PFSK-1 (cell line): ENCODE data around the gene TBPL2.

Experiments used
- FOXP2 ChIP-seq: optimal IDR thresholded peaks from 2 replicates; pipeline ENCODE3; 2011; ENCODE audit warnings: borderline replicate concordance, control low read depth, inconsistent platforms; ENCODE audit not compliant: insufficient read depth; ENCODE audit errors: extremely low read length, extremely low read depth
- POLR2AphosphoS5 ChIP-seq: IDR thresholded peaks from 2 replicates; pipeline ENCODE4 v1.6.1; 2012; ENCODE audit warnings: low read depth, mild to moderate bottlenecking, control low read depth, low read length, moderate library complexity
- SIN3A ChIP-seq: IDR thresholded peaks from 2 replicates; pipeline ENCODE4 v1.6.1; 2012; ENCODE audit warnings: mild to moderate bottlenecking, low read length, moderate library complexity, borderline replicate concordance; ENCODE audit not compliant: insufficient read depth
- TF ChIP-seq, protein P1 (sequence below), 2 experiments: IDR thresholded peaks; 2 replicates each; pipeline versions ENCODE4 v1.6.1 to v1.8.0; 2011 to 2012; ENCODE audit warnings: low read depth in 2 of 2, low read length in 2 of 2, control low read depth in 1 of 2, inconsistent platforms in 1 of 2, mild to moderate bottlenecking in 1 of 2, moderate library complexity in 1 of 2; ENCODE audit not compliant: insufficient read depth in 1 of 2

DNA sequence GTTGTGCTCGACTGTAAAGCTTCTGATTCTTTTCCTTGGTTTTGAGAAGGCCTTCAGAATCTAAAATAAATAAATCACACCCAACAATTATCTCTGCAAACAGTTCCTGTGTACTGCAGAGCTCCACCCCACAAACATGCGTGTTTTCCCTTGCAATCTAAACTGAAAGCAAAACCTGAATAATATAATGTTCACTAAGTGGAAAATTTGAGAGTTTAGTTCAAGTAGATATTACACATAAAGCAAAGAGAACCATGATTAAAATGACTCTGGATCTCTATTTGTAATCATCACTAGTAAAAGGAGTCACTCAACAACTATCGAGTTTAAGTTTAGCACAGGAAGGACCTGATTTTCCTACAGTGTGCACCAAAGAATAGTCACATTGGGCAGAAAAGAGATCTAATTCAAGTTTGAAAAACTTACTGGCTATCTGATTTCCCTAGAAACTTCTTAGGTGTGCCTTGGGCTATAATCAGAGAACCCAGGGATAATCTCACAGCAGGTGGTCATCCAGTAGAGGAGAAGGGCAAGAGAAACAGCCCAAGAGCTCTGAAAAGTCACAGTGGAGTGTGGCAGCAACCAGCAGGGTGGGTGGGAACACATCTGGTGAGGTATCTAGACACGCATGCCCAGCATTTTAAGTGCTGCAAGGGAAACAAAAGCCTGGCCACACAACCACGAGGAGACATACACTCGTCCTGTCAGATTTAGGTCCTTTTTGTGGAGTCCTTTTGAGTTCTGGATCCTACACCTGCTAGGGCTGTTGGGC, 54.2 kb downstream of the TBPL2 start:
- TF ChIP-seq, protein P1, sequence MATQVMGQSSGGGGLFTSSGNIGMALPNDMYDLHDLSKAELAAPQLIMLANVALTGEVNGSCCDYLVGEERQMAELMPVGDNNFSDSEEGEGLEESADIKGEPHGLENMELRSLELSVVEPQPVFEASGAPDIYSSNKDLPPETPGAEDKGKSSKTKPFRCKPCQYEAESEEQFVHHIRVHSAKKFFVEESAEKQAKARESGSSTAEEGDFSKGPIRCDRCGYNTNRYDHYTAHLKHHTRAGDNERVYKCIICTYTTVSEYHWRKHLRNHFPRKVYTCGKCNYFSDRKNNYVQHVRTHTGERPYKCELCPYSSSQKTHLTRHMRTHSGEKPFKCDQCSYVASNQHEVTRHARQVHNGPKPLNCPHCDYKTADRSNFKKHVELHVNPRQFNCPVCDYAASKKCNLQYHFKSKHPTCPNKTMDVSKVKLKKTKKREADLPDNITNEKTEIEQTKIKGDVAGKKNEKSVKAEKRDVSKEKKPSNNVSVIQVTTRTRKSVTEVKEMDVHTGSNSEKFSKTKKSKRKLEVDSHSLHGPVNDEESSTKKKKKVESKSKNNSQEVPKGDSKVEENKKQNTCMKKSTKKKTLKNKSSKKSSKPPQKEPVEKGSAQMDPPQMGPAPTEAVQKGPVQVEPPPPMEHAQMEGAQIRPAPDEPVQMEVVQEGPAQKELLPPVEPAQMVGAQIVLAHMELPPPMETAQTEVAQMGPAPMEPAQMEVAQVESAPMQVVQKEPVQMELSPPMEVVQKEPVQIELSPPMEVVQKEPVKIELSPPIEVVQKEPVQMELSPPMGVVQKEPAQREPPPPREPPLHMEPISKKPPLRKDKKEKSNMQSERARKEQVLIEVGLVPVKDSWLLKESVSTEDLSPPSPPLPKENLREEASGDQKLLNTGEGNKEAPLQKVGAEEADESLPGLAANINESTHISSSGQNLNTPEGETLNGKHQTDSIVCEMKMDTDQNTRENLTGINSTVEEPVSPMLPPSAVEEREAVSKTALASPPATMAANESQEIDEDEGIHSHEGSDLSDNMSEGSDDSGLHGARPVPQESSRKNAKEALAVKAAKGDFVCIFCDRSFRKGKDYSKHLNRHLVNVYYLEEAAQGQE (IDR thresholded peaks at IDR 0.05; ENCODE audit: insufficient read depth in 1 of 2, low read depth in 2 of 2, low read length in 2 of 2): no peak
- no peak for TF ChIP-seq SIN3A
- TF ChIP-seq POLR2AphosphoS5: no peak
- TF ChIP-seq FOXP2: no peak
